ENCODE data around the gene BTBD7. TPM values are rescaled to one million over a fixed set of nuclear protein-coding genes. Genes with fewer than 3 reads are reported as not detected.

BTBD7 gene
- total RNA-seq, 1 donor from 2014 or later = 39.1 TPM

- H3K36me3 ChIP-seq (ENCODE audit: control insufficient read depth in 3 of 3, insufficient read depth in 3 of 3, low read length in 3 of 3) = peaks cover 13 to 21% (median 15%) of the 10 kb centered on the region in 3 donors
- no peak overlapping the region for H3K27ac ChIP-seq (ENCODE audit: low read depth, low read length)
- peaks cover 7 to 10% (median 10%) of the 10 kb centered on the region in 3 donors for H3K4me1 ChIP-seq (ENCODE audit: control insufficient read depth in 3 of 3, insufficient read depth in 3 of 3, low read length in 3 of 3)
- peaks cover 0 to 8% (median 7%) of the 10 kb centered on the region in 3 donors for H3K27me3 ChIP-seq (ENCODE audit: control insufficient read depth in 3 of 3, insufficient read depth in 3 of 3, low read length in 3 of 3)
- H3K4me3 ChIP-seq (ENCODE audit: low read length in 3 of 3) = no peak overlapping the region
- H3K9ac ChIP-seq (ENCODE audit: low read depth in 1 of 3, low read length in 3 of 3) = peak overlapping the region in 1 of 3 donors; percentile 62
- no peaks in the 10 kb centered on the region for H3K9me3 ChIP-seq (ENCODE audit: control insufficient read depth in 3 of 3, low read length in 3 of 3)
These were observed 100.7 kb downstream of the BTBD7 start for GRCh38 chr14:93232159-93232558.

- peaks cover 7 to 10% (median 10%) of the 10 kb centered on the region in 3 donors for H3K4me1 ChIP-seq (ENCODE audit: control insufficient read depth in 3 of 3, insufficient read depth in 3 of 3, low read length in 3 of 3)
- H3K4me3 ChIP-seq (ENCODE audit: low read length in 3 of 3) = peak overlapping the region; percentile 51 to 77 (median 77)
- H3K9ac ChIP-seq (ENCODE audit: low read depth in 1 of 3, low read length in 3 of 3) = peak overlapping the region in 1 of 3 donors; percentile 62
- peaks cover 18 to 25% (median 19%) of the 10 kb centered on the region in 3 donors for H3K36me3 ChIP-seq (ENCODE audit: control insufficient read depth in 3 of 3, insufficient read depth in 3 of 3, low read length in 3 of 3)
- peaks cover 0 to 8% (median 7%) of the 10 kb centered on the region in 3 donors for H3K27me3 ChIP-seq (ENCODE audit: control insufficient read depth in 3 of 3, insufficient read depth in 3 of 3, low read length in 3 of 3)
- H3K9me3 ChIP-seq (ENCODE audit: control insufficient read depth in 3 of 3, low read length in 3 of 3) = no peaks in the 10 kb centered on the region
- no peak overlapping the region for H3K27ac ChIP-seq (ENCODE audit: low read depth, low read length)
These were observed 101.5 kb downstream of the BTBD7 start for GRCh38 chr14:93231129-93231979.

GRCh38 chr14:93230539-93230938 lies 102.3 kb downstream of the BTBD7 start:
- H3K4me1 ChIP-seq (ENCODE audit: control insufficient read depth in 3 of 3, insufficient read depth in 3 of 3, low read length in 3 of 3) = peaks cover 7 to 10% (median 10%) of the 10 kb centered on the region in 3 donors
- H3K27me3 ChIP-seq (ENCODE audit: control insufficient read depth in 3 of 3, insufficient read depth in 3 of 3, low read length in 3 of 3) = peaks cover 0 to 8% (median 7%) of the 10 kb centered on the region in 3 donors
- H3K4me3 ChIP-seq (ENCODE audit: low read length in 3 of 3) = peak overlapping the region in 2 of 3 donors; percentile 51 to 77
- H3K36me3 ChIP-seq (ENCODE audit: control insufficient read depth in 3 of 3, insufficient read depth in 3 of 3, low read length in 3 of 3) = peaks cover 21 to 32% (median 25%) of the 10 kb centered on the region in 3 donors
- H3K27ac ChIP-seq (ENCODE audit: low read depth, low read length) = no peak overlapping the region
- H3K9me3 ChIP-seq (ENCODE audit: control insufficient read depth in 3 of 3, low read length in 3 of 3) = no peaks in the 10 kb centered on the region
- H3K9ac ChIP-seq (ENCODE audit: low read depth in 1 of 3, low read length in 3 of 3) = no peak overlapping the region

- peaks cover 0 to 7% (median 4%) of the 10 kb centered on the region in 3 donors for H3K27me3 ChIP-seq (ENCODE audit: control insufficient read depth in 3 of 3, insufficient read depth in 3 of 3, low read length in 3 of 3)
- no peaks in the 10 kb centered on the region for H3K9me3 ChIP-seq (ENCODE audit: control insufficient read depth in 3 of 3, low read length in 3 of 3)
- no peak overlapping the region for H3K9ac ChIP-seq (ENCODE audit: low read depth in 1 of 3, low read length in 3 of 3)
- no peak overlapping the region for H3K27ac ChIP-seq (ENCODE audit: low read depth, low read length)
- H3K4me1 ChIP-seq (ENCODE audit: control insufficient read depth in 3 of 3, insufficient read depth in 3 of 3, low read length in 3 of 3) = peaks cover 7 to 10% (median 10%) of the 10 kb centered on the region in 3 donors
- peaks cover 30 to 40% (median 31%) of the 10 kb centered on the region in 3 donors for H3K36me3 ChIP-seq (ENCODE audit: control insufficient read depth in 3 of 3, insufficient read depth in 3 of 3, low read length in 3 of 3)
- H3K4me3 ChIP-seq (ENCODE audit: low read length in 3 of 3) = no peak overlapping the region
These were observed 104.3 kb downstream of the BTBD7 start for GRCh38 chr14:93228550-93228949.

GRCh38 chr14:93223565-93223964 lies 109.3 kb downstream of the BTBD7 start:
- H3K4me1 ChIP-seq (ENCODE audit: control insufficient read depth in 3 of 3, insufficient read depth in 3 of 3, low read length in 3 of 3) = no peaks in the 10 kb centered on the region
- no peaks in the 10 kb centered on the region for H3K9me3 ChIP-seq (ENCODE audit: control insufficient read depth in 3 of 3, low read length in 3 of 3)
- no peak overlapping the region for H3K4me3 ChIP-seq (ENCODE audit: low read length in 3 of 3)
- no peak overlapping the region for H3K27ac ChIP-seq (ENCODE audit: low read depth, low read length)
- no peaks in the 10 kb centered on the region for H3K27me3 ChIP-seq (ENCODE audit: control insufficient read depth in 3 of 3, insufficient read depth in 3 of 3, low read length in 3 of 3)
- no peak overlapping the region for H3K9ac ChIP-seq (ENCODE audit: low read depth in 1 of 3, low read length in 3 of 3)
- H3K36me3 ChIP-seq (ENCODE audit: control insufficient read depth in 3 of 3, insufficient read depth in 3 of 3, low read length in 3 of 3) = peaks cover 42 to 53% (median 50%) of the 10 kb centered on the region in 3 donors

GRCh38 chr14:93220509-93220908 lies 112.3 kb downstream of the BTBD7 start:
- Histone ChIP-seq H3K9me3 (ENCODE audit: control insufficient read depth in 3 of 3, low read length in 3 of 3) (no peaks in the 10 kb centered on the region), H3K4me3 (ENCODE audit: low read length in 3 of 3) (no peak overlapping the region), H3K36me3 (ENCODE audit: control insufficient read depth in 3 of 3, insufficient read depth in 3 of 3, low read length in 3 of 3) (peaks cover 31 to 46% (median 43%) of the 10 kb centered on the region in 3 donors), H3K27ac (ENCODE audit: low read depth, low read length) (no peak overlapping the region), H3K4me1 (ENCODE audit: control insufficient read depth in 3 of 3, insufficient read depth in 3 of 3, low read length in 3 of 3) (no peaks in the 10 kb centered on the region), H3K9ac (ENCODE audit: low read depth in 1 of 3, low read length in 3 of 3) (no peak overlapping the region), H3K27me3 (ENCODE audit: control insufficient read depth in 3 of 3, insufficient read depth in 3 of 3, low read length in 3 of 3) (no peaks in the 10 kb centered on the region)

GRCh38 chr14:93219103-93219726 lies 113.6 kb downstream of the BTBD7 start:
- H3K27ac ChIP-seq (ENCODE audit: low read depth, low read length) = no peak overlapping the region
- H3K9ac ChIP-seq (ENCODE audit: low read depth in 1 of 3, low read length in 3 of 3) = no peak overlapping the region
- no peaks in the 10 kb centered on the region for H3K27me3 ChIP-seq (ENCODE audit: control insufficient read depth in 3 of 3, insufficient read depth in 3 of 3, low read length in 3 of 3)
- no peak overlapping the region for H3K4me3 ChIP-seq (ENCODE audit: low read length in 3 of 3)
- no peaks in the 10 kb centered on the region for H3K4me1 ChIP-seq (ENCODE audit: control insufficient read depth in 3 of 3, insufficient read depth in 3 of 3, low read length in 3 of 3)
- peaks cover 35 to 52% (median 46%) of the 10 kb centered on the region in 3 donors for H3K36me3 ChIP-seq (ENCODE audit: control insufficient read depth in 3 of 3, insufficient read depth in 3 of 3, low read length in 3 of 3)
- no peaks in the 10 kb centered on the region for H3K9me3 ChIP-seq (ENCODE audit: control insufficient read depth in 3 of 3, low read length in 3 of 3)

- Histone ChIP-seq H3K4me3 (ENCODE audit: low read length in 3 of 3) (no peak overlapping the region), H3K27ac (ENCODE audit: low read depth, low read length) (no peak overlapping the region), H3K36me3 (ENCODE audit: control insufficient read depth in 3 of 3, insufficient read depth in 3 of 3, low read length in 3 of 3) (peaks cover 21 to 46% (median 41%) of the 10 kb centered on the region in 3 donors), H3K9me3 (ENCODE audit: control insufficient read depth in 3 of 3, low read length in 3 of 3) (no peaks in the 10 kb centered on the region), H3K9ac (ENCODE audit: low read depth in 1 of 3, low read length in 3 of 3) (no peak overlapping the region), H3K27me3 (ENCODE audit: control insufficient read depth in 3 of 3, insufficient read depth in 3 of 3, low read length in 3 of 3) (no peaks in the 10 kb centered on the region), H3K4me1 (ENCODE audit: control insufficient read depth in 3 of 3, insufficient read depth in 3 of 3, low read length in 3 of 3) (no peaks in the 10 kb centered on the region)
These were observed 118.2 kb downstream of the BTBD7 start for GRCh38 chr14:93214598-93214997.

GRCh38 chr14:93212432-93212831 lies 120.4 kb downstream of the BTBD7 start:
- Histone ChIP-seq H3K4me3 (ENCODE audit: low read length in 3 of 3) (no peak overlapping the region), H3K27ac (ENCODE audit: low read depth, low read length) (no peak overlapping the region), H3K9me3 (ENCODE audit: control insufficient read depth in 3 of 3, low read length in 3 of 3) (no peaks in the 10 kb centered on the region), H3K4me1 (ENCODE audit: control insufficient read depth in 3 of 3, insufficient read depth in 3 of 3, low read length in 3 of 3) (peaks cover 5% of the 10 kb centered on the region in 3 donors), H3K27me3 (ENCODE audit: control insufficient read depth in 3 of 3, insufficient read depth in 3 of 3, low read length in 3 of 3) (no peaks in the 10 kb centered on the region), H3K9ac (ENCODE audit: low read depth in 1 of 3, low read length in 3 of 3) (no peak overlapping the region), H3K36me3 (ENCODE audit: control insufficient read depth in 3 of 3, insufficient read depth in 3 of 3, low read length in 3 of 3) (peaks cover 17 to 41% (median 37%) of the 10 kb centered on the region in 3 donors)
